KBM-7 (cell line): Measurements from ENCODE around the gene SLC6A18.
"Not testable (repeated sequence)": the region's sequence is repeated elsewhere in the genome, so short reads cannot be mapped to it uniquely, and the experiment has no call there.

Source experiments
- DNase-seq: peaks from one replicate; pipeline ENCODE4 v3.0.0-alpha.2; 2015
- in situ Hi-C: fragments of 300-500 bp; cut with MboI; formaldehyde crosslinking; loops from 2 replicates; pipeline ENCODE4 v1.14.3; 2020; ENCODE audit warnings: low sequenced_read_pairs, low pct_unique_long_range_greater_than_20kb, mixed read lengths

The SLC6A18 gene

DNA sequence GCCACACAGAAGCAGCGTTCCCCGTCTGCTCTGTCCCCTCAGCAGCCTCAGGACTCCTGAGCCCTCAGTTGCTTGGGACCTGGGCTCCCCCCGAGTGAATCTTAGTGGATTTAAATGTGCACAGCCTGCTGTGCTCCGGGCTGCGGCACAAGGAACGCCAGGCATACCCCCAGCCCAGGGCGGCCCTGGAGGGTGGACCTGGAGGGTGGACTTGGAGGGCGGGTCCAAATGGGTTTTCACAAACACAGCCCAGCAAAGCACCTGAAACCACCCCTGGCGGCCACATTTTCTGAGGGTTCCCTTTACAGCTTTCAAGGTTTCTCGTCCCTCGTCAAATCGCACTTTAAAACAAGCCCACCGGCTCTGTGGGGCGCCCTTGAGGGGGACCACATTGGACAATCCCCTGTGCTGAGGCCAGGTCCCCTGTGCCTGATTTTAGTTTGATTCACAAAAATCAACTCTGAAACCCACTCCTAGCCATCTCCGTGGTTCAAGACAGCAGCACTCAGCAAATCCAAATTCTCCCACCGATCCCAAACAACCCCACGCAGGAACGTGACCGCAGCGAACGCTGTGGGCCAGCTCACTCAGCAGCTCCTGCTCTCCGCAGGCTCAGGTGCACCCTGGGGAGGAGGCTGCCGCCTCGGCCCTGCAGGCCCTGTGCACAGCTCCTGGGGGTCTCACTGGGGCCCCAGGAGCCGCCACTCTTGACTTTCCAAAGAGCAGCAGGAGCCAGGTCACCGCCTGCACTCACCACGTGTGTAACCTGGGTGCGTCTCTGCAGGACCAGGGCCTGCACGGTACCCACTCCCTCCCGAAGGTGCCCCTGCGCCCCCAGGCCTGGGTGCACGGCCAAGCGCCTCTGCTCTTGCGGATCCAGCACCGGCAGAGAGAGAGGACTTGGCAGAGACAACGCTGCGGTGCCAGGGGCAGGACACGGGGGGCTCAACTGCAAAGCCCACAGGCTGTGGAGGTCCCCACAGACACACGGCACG lies 40.6 kb downstream of the SLC6A18 start:
- no peak for DNase-seq
- in situ Hi-C loops: no loop called here

GRCh38 chr5:1266791-1267190 lies 41.6 kb downstream of the SLC6A18 start:
- in situ Hi-C loops: no loop called here
- DNase-seq: no peak

DNA sequence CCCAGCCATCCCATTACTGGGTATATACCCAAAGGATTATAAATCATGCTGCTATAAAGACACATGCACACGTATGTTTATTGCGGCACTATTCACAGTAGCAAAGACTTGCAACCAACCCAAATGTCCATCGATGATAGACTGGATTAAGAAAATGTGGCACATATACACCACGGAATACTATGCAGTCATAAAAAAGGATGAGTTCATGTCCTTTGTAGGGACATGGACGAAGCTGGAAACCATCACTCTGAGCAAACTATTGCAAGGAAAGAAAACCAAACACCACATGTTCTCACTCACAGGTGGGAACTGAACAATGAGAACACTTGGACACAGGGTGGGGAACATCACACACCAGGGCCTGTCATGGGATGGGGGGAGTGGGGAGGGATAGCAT lies 42.3 kb downstream of the SLC6A18 start:
- DNase-seq, in situ Hi-C loops: not testable (repeated sequence)

DNA sequence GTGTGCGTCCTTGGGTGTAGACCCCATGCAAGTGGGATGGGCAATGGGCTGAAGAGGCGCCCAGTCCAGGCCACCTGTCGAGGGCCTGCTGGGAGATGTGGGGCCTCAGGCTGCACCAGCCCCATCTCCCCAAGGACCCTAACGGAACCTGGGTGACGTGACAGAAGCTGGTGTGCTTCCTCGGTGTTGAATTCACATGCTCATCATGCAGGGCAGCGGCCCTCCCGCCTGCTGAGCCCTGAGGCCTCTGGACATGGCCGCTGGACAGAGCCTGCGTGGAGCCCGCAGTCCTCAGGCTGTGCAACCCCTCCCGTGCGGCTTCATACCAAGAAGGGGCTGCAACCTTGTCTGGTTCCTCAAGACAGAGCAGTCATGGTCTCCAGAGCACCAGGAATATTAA lies 42.9 kb downstream of the SLC6A18 start:
- no peak for DNase-seq
- in situ Hi-C loops: no loop called here

GRCh38 chr5:1268666-1269065 lies 43.5 kb downstream of the SLC6A18 start:
- DNase-seq: no peak
- in situ Hi-C loops: no loop called here

GRCh38 chr5:1270426-1270825 lies 45.2 kb downstream of the SLC6A18 start:
- in situ Hi-C loops: no loop called here
- DNase-seq: no peak

GRCh38 chr5:1270933-1271914 lies 46.0 kb downstream of the SLC6A18 start:
- DNase-seq: no peak

DNA sequence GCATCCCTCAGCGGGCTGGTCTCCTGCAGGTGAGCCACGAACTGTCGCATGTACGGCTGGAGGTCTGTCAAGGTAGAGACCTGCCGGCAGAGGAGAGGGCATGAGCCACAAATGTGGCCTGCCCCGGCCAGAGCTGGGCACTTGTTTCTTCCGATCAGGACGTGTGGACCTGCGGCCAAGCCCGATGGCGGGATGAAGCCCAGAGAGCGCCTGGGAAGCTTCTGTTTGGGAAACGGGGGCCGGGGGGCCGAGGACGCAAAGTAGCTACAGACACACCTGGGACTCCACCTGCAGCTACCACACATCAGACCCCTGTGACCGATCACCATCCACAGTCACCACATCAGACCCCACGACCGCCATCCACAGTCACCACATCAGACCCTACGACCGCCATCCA lies 47.0 kb downstream of the SLC6A18 start:
- in situ Hi-C loops: no loop called here
- DNase-seq: no peak

More at GRCh38 chr5:1270933-1271914, 46.0 kb downstream of the SLC6A18 start:
- in situ Hi-C loops: no loop called here

DNA sequence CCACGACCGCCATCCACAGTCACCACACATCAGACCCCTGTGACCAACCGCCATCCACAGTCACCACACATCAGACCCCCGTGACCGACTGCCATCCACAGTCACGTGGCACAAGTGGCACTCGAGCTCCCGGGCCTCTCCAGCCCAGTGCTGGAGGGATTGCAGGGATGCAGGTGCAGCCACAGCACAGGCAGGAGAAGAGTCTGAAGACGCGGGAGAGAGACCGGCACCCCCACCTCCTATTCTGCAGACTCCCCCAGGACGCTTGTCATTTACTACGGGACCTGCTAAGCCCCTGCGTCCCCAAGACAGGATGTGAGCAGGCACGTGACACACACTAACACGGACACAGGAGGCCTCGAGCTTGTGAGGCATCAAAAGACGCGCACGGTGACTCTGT lies 48.6 kb downstream of the SLC6A18 start:
- in situ Hi-C loops: no loop called here
- DNase-seq: no peak

GRCh38 chr5:1274471-1274870 lies 49.3 kb downstream of the SLC6A18 start:
- in situ Hi-C loops: no loop called here

GRCh38 chr5:1275397-1276391 lies 50.5 kb downstream of the SLC6A18 start:
- in situ Hi-C loops, DNase-seq: not testable (repeated sequence)

More at GRCh38 chr5:1274471-1274870, 49.3 kb downstream of the SLC6A18 start:
- DNase-seq: no peak

- no peak for DNase-seq
- in situ Hi-C loops: no loop called here
Measured at GRCh38 chr5:1276930-1277329, 51.7 kb downstream of the SLC6A18 start.

DNA sequence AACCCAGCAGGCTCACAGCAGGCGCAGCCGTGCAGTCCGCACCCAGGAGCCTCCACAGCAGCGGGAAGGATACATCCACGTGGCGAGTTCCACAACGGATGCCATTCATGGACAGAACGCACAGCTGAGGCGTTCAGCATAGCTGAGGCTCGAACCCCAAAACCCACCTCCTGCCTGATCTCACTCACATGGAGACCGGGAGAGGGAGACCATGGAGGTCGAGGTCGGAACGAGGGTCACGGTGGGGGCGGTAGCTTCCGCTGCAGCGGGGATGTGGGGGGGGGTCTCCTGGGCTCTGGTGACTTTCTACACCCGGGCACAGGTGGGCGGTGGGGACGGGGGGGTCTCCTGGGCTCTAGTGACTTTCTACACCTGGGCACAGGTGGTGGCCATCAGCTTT lies 52.1 kb downstream of the SLC6A18 start:
- no peak for DNase-seq
- in situ Hi-C loops: no loop called here

GRCh38 chr5:1277781-1278180 lies 52.6 kb downstream of the SLC6A18 start:
- DNase-seq: no peak
- in situ Hi-C loops: no loop called here

DNA sequence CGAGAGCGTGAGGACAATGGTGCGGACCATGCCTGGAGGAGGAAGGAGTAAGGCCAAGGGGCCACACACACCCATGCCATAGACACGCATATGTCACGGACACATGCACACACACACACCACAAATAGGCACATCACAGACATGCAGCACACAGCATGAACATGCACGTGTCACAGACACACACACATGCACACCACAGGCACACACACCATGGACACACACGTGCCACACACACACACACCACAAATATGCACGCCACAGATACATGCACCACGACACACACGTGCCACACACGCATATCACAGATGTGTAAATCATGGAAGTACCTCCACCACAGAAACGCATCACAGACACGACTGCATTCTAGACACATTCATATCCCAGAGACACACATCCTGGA lies 53.0 kb downstream of the SLC6A18 start:
- no peak for DNase-seq
- in situ Hi-C loops: no loop called here

DNA sequence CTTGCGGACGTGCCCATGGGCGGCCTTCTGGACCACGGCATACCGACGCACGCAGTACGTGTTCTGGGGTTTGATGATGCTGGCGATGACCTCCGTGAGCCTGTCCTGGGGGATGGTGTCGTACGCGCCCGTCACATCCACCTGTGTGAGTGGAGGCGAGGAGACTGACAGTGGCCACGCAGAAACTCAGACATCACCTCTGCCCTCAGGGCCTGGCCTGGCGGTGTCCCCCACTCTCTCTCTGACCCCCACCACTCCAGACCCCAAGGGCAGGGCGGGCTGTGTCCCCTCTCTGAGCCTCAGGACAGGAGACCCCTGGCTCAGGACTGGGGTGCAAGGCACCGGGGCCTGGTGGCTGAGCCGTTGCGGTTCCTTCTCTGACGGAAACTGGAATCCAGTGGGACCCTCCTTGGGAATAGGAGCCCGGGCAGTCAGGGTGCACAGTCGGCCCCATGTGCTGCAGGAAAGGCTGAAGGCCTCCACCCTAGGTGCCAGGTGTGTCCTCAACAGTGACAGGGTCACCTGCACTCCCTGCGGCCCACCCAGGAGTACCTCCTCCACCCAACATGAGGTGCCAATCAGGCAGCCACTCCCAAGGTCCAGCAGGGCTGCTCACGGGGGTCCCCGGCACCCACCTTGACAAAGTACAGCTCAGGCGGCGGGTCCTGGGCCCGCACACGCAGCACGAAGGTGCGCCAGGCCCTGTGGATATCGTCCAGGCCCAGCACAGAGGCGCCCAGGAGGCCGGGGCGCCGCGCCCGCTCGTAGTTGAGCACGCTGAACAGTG lies 53.7 kb downstream of the SLC6A18 start:
- no peak for DNase-seq
- in situ Hi-C loops: no loop called here

DNA sequence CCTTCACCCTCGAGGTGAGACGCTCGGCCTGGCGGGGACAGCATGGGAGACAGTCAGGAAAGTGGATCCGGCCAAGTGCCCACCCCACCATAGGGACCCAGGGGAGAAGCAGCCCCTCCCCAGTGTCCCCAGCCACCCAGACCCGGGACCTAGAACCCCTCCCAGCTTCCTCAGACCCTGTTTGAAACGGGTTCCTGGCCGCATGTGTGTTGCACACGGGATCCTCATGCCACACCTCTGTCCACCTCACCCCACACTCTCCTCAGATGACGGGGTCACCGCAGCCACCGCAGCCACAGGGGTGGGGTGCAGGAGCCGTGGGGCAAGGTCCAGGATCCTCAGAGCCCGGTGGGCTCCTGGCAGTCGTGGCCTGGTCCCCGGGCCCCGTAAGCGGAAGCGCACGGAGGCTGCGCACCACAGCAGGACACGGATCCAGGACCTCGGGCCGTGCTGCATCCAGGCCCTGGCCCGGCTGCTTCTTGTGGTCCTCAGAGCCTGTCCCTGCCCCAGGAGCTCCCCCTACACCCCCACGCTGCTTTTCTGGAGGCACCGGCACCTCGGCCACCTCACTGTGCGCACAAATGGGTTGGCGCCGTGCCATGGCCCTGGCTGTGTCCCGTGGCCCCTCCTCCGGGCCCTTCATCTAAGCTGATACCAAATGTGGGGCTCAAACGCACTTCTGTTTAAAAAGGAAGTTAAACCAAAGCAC lies 54.4 kb downstream of the SLC6A18 start:
- no peak for DNase-seq
- in situ Hi-C loops: no loop called here
